WTC11 (cell line): ENCODE data around the gene MLN.

Experiments used
- IRF1 ChIP-seq: sonication (generic); formaldehyde crosslinking; IDR thresholded peaks from 2 replicates; pipeline ENCODE4 v1.8.0; 2023; ENCODE audit warnings: missing genetic modification reagents
- JUN ChIP-seq: sonication (generic); formaldehyde crosslinking; IDR thresholded peaks from 2 replicates; pipeline ENCODE4 v1.8.0; 2023; ENCODE audit warnings: mild to moderate bottlenecking, missing genetic modification reagents
- OVOL2 ChIP-seq: fragments of 250-450 bp; sonication (Bioruptor Pico); IDR thresholded peaks from 2 replicates; pipeline ENCODE4 v1.9.0; 2021; ENCODE audit warnings: mild to moderate bottlenecking, borderline replicate concordance
- RELA ChIP-seq: sonication (generic); formaldehyde crosslinking; IDR thresholded peaks from 2 replicates; pipeline ENCODE4 v1.8.1; 2022; ENCODE audit warnings: missing genetic modification reagents, mild to moderate bottlenecking, borderline replicate concordance
- RORB ChIP-seq: fragments of 250-450 bp; sonication (Bioruptor Pico); IDR thresholded peaks from 2 replicates; pipeline ENCODE4 v1.9.0; 2021; ENCODE audit warnings: mild to moderate bottlenecking
- SMAD3 ChIP-seq: sonication (generic); formaldehyde crosslinking; IDR thresholded peaks from 2 replicates; pipeline ENCODE4 v1.8.0; 2022; ENCODE audit warnings: missing genetic modification reagents, mild to moderate bottlenecking, borderline replicate concordance
- TF ChIP-seq, protein P1 (sequence below): fragments of 200-600 bp; IDR thresholded peaks from 2 replicates; pipeline ENCODE4 v1.8.0; 2022; ENCODE audit warnings: antibody characterized with exemption
- TF ChIP-seq, protein P2 (sequence below): sonication (generic); formaldehyde crosslinking; IDR thresholded peaks from 2 replicates; pipeline ENCODE4 v1.8.1; 2023; ENCODE audit warnings: mild to moderate bottlenecking, missing genetic modification reagents
- TF ChIP-seq, protein P3 (sequence below): sonication (generic); formaldehyde crosslinking; IDR thresholded peaks from 2 replicates; pipeline ENCODE4 v1.8.1; 2022; ENCODE audit warnings: missing genetic modification reagents, borderline replicate concordance

GRCh38 chr6:33812669-33813068 is 8.9 kb upstream of the MLN start:
- TF ChIP-seq SMAD3 (peak; percentile 90; the same call in 1 of the 2 replicates), OVOL2 (CRISPR knock-in tag) (no peak), RORB (CRISPR knock-in tag) (no peak), RELA (CRISPR knock-in tag) (no peak), JUN (peak; percentile 79; the same call in 1 of the 2 replicates), IRF1 (CRISPR knock-in tag) (0 out of 2 replicates have a peak, but pooled peaks have one; percentile 30)
- TF ChIP-seq, protein P1, sequence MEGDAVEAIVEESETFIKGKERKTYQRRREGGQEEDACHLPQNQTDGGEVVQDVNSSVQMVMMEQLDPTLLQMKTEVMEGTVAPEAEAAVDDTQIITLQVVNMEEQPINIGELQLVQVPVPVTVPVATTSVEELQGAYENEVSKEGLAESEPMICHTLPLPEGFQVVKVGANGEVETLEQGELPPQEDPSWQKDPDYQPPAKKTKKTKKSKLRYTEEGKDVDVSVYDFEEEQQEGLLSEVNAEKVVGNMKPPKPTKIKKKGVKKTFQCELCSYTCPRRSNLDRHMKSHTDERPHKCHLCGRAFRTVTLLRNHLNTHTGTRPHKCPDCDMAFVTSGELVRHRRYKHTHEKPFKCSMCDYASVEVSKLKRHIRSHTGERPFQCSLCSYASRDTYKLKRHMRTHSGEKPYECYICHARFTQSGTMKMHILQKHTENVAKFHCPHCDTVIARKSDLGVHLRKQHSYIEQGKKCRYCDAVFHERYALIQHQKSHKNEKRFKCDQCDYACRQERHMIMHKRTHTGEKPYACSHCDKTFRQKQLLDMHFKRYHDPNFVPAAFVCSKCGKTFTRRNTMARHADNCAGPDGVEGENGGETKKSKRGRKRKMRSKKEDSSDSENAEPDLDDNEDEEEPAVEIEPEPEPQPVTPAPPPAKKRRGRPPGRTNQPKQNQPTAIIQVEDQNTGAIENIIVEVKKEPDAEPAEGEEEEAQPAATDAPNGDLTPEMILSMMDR = no peak
- TF ChIP-seq, protein P2, sequence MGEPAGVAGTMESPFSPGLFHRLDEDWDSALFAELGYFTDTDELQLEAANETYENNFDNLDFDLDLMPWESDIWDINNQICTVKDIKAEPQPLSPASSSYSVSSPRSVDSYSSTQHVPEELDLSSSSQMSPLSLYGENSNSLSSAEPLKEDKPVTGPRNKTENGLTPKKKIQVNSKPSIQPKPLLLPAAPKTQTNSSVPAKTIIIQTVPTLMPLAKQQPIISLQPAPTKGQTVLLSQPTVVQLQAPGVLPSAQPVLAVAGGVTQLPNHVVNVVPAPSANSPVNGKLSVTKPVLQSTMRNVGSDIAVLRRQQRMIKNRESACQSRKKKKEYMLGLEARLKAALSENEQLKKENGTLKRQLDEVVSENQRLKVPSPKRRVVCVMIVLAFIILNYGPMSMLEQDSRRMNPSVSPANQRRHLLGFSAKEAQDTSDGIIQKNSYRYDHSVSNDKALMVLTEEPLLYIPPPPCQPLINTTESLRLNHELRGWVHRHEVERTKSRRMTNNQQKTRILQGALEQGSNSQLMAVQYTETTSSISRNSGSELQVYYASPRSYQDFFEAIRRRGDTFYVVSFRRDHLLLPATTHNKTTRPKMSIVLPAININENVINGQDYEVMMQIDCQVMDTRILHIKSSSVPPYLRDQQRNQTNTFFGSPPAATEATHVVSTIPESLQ (CRISPR knock-in tag) = no peak
- TF ChIP-seq, protein P3, sequence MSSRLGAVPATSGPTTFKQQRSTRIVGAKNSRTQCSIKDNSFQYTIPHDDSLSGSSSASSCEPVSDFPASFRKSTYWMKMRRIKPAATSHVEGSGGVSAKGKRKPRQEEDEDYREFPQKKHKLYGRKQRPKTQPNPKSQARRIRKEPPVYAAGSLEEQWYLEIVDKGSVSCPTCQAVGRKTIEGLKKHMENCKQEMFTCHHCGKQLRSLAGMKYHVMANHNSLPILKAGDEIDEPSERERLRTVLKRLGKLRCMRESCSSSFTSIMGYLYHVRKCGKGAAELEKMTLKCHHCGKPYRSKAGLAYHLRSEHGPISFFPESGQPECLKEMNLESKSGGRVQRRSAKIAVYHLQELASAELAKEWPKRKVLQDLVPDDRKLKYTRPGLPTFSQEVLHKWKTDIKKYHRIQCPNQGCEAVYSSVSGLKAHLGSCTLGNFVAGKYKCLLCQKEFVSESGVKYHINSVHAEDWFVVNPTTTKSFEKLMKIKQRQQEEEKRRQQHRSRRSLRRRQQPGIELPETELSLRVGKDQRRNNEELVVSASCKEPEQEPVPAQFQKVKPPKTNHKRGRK (CRISPR knock-in tag) = no peak
